ENCODE results near the gene TMEM165. TPM values are rescaled to one million over a fixed set of nuclear protein-coding genes. Genes with fewer than 3 reads are reported as not detected.
A peak's percentile ranks its signal among the peaks of the same experiment; 100 is the strongest.

Gene TMEM165
- total RNA-seq, 4 donors from 2014 or later: 175 to 226 (median 189) TPM

DNA sequence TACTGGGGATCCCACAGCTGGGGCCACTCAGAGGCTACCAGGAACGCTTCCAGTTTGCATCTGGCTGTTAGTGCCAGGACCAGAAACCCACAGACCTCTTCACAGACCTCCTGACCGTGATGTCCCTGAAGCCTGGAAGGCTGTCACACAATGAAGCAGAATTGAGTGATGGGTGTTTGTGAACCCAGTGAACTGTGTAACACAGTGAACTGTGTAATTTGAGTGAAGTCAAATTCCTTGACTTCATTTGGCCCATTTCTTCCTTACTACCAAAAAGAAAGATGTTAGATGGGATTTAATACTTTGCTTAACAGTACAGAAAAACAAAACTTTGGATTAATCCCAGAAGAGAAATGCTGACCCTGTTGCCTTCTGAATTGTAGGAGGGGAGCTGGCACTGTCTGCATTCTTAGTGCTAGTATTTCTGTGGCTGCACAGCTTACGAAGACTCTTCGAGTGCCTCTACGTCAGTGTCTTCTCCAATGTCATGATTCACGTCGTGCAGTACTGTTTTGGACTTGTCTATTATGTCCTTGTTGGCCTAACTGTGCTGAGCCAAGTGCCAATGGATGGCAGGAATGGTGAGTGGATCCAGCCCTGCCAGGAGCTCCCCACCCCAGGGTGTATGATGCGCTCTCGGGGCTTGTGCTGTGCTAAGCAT, 31.9 kb upstream of the TMEM165 start:
- WGBS, 2 donors: 60 to 64% methylated on average over 9 of the region's 9 CpGs
- Histone ChIP-seq H3K27me3 (no peaks in the 10 kb centered on the region), H3K4me1 (no peaks in the 10 kb centered on the region), H3K9me3 (no peaks in the 10 kb centered on the region), H3K27ac (peak overlapping the region in 1 of 3 donors; percentile 27), H3K36me3 (no peaks in the 10 kb centered on the region), H3K4me3 (replicated peaks in 1 of 3) (no peak overlapping the region)
- peak; percentile 62 to 68 for DNase-seq
- TF ChIP-seq POLR2A (IDR thresholded peaks at IDR 0.05): no peak
- TF ChIP-seq, protein P1, sequence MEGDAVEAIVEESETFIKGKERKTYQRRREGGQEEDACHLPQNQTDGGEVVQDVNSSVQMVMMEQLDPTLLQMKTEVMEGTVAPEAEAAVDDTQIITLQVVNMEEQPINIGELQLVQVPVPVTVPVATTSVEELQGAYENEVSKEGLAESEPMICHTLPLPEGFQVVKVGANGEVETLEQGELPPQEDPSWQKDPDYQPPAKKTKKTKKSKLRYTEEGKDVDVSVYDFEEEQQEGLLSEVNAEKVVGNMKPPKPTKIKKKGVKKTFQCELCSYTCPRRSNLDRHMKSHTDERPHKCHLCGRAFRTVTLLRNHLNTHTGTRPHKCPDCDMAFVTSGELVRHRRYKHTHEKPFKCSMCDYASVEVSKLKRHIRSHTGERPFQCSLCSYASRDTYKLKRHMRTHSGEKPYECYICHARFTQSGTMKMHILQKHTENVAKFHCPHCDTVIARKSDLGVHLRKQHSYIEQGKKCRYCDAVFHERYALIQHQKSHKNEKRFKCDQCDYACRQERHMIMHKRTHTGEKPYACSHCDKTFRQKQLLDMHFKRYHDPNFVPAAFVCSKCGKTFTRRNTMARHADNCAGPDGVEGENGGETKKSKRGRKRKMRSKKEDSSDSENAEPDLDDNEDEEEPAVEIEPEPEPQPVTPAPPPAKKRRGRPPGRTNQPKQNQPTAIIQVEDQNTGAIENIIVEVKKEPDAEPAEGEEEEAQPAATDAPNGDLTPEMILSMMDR (IDR thresholded peaks at IDR 0.05): no peak
- intact Hi-C loops (cut with DNase I): no loop called here

DNA sequence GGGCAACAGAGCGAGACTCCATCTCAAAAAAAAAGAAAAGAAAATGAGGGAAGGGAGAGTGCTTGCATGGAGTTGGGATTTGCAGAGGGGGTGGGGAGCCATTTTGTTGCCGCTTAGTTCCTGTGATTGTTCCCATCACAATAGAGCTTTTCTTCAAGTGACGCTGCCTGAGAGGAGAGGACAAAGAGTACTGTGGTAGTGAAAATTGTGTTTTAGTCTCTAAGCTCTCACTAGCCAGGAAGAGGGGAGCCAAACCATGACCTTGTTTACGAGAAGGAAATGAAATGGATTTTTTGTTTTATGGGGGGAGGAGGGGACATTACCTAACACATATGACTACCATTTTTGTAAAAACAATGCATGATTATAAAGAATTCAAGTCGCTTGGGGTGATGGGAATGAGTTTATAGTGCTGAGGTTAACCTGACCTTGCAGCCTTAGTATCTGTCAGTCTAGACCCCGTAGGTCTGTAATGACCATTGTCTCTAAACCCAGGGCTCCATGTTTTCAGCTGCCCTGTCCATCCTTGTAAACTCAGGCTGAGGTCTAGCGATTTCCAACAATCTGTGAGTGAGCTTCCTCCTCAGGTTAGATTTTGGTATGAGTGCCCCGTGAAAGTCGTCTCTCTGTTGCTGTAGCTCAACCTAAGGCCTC, 30.9 kb upstream of the TMEM165 start:
- Histone ChIP-seq H3K27me3 (no peaks in the 10 kb centered on the region), H3K36me3 (no peaks in the 10 kb centered on the region), H3K4me1 (no peaks in the 10 kb centered on the region), H3K9me3 (no peaks in the 10 kb centered on the region), H3K27ac (peak overlapping the region in 1 of 3 donors; percentile 27), H3K4me3 (replicated peaks in 1 of 3) (no peak overlapping the region)
- WGBS, 2 donors: 87 to 94% methylated on average over 9 of the region's 9 CpGs
- intact Hi-C loops (cut with DNase I): no loop called here
- DNase-seq: no peak
- no peak for TF ChIP-seq POLR2A (IDR thresholded peaks at IDR 0.05)
- TF ChIP-seq, protein P1 (IDR thresholded peaks at IDR 0.05): no peak

DNA sequence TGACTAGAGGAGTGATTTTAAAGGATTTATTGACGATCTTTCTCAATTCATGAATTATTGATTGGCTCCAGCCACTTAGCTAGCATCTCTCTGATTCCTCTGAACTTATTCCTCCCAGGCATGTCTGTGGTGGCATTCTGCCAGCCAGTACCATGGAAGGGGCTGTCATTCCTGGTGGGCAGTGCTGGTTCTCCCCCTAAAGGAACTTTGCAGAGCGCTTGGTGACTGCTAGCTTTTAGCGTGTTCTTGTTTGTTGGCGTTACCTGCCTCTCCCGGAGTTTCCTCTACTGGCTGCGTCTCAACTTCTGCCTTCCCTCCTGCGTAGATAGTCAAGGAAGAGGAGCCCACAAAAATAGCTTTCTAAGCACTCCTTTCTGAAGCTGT, 30.4 kb upstream of the TMEM165 start:
- intact Hi-C loops (cut with DNase I): no loop called here
- Histone ChIP-seq H3K27ac (no peak overlapping the region), H3K27me3 (no peaks in the 10 kb centered on the region), H3K36me3 (no peaks in the 10 kb centered on the region), H3K9me3 (no peaks in the 10 kb centered on the region), H3K4me1 (no peaks in the 10 kb centered on the region), H3K4me3 (replicated peaks in 1 of 3) (no peak overlapping the region)
- TF ChIP-seq POLR2A (IDR thresholded peaks at IDR 0.05): no peak
- TF ChIP-seq, protein P1 (IDR thresholded peaks at IDR 0.05): no peak
- DNase-seq: no peak
- WGBS, 2 donors: 95 to 97% methylated on average over 7 of the region's 7 CpGs

DNA sequence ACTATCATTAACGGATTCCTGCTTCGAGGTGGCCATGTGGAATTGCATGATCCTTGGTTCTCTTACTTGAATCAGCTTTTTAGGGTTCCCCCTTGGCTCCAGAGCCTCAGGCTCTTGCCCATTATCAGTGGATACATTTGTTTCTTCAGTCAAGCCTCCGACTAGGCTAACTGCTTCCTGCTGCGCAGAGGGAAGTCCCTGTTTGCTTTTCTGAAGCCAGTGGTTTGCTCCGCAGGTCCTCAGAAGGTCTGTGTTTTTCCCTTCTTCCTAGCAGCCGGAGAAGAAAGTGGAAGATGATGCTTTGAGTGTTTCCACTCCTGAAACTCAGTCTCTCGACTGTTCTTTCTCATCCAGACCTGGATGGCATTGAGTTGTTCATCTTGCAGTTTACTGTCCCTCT, 29.1 kb upstream of the TMEM165 start:
- 87 to 89% methylated on average over 7 of the region's 7 CpGs for WGBS, 2 donors
- intact Hi-C loops (cut with DNase I): no loop called here

More for the DNA sequence above, 29.1 kb upstream of the TMEM165 start:
- H3K27ac ChIP-seq: no peak overlapping the region
- H3K36me3 ChIP-seq: no peaks in the 10 kb centered on the region
- H3K9me3 ChIP-seq: no peaks in the 10 kb centered on the region
- H3K4me3 ChIP-seq (replicated peaks in 1 of 3): no peak overlapping the region
- TF ChIP-seq, protein P1 (IDR thresholded peaks at IDR 0.05): no peak
- no peak for TF ChIP-seq POLR2A (IDR thresholded peaks at IDR 0.05)
- no peaks in the 10 kb centered on the region for H3K4me1 ChIP-seq
- H3K27me3 ChIP-seq: no peaks in the 10 kb centered on the region
- DNase-seq: no peak
